Astrocyte of the spinal cord (primary cell): Measurements from ENCODE around the gene PRCC.

Experiments
- DNase-seq: peaks from one replicate; pipeline ENCODE4 v3.0.0; 2011; ENCODE audit warnings: low read depth, low spot score
- H3K4me3 ChIP-seq: 2 replicates; pipeline ENCODE4 v1.5.1; 2011; ENCODE audit warnings: low read depth, mild to moderate bottlenecking, low read length, moderate library complexity
- in situ Hi-C: cut with HindIII; loops from 2 replicates; pipeline ENCODE4 v1.10.0; 2017; ENCODE audit warnings: low sequenced_read_pairs
- TF ChIP-seq, protein P1 (sequence below): IDR thresholded peaks from 2 replicates; pipeline ENCODE4 v1.5.1; 2012; ENCODE audit warnings: low read depth, mild to moderate bottlenecking, low read length, inconsistent platforms

PRCC gene

GRCh38 chr1:156797212-156797871 lies 30.0 kb downstream of the PRCC start:
- DNase-seq = peak; percentile 55
- in situ Hi-C loops = no loop called here
- no peak overlapping the region for H3K4me3 ChIP-seq
- TF ChIP-seq, protein P1, sequence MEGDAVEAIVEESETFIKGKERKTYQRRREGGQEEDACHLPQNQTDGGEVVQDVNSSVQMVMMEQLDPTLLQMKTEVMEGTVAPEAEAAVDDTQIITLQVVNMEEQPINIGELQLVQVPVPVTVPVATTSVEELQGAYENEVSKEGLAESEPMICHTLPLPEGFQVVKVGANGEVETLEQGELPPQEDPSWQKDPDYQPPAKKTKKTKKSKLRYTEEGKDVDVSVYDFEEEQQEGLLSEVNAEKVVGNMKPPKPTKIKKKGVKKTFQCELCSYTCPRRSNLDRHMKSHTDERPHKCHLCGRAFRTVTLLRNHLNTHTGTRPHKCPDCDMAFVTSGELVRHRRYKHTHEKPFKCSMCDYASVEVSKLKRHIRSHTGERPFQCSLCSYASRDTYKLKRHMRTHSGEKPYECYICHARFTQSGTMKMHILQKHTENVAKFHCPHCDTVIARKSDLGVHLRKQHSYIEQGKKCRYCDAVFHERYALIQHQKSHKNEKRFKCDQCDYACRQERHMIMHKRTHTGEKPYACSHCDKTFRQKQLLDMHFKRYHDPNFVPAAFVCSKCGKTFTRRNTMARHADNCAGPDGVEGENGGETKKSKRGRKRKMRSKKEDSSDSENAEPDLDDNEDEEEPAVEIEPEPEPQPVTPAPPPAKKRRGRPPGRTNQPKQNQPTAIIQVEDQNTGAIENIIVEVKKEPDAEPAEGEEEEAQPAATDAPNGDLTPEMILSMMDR = peak; percentile 86

GRCh38 chr1:156801409-156802121 lies 34.2 kb downstream of the PRCC start:
- DNase-seq = peak; percentile 86
- no peak overlapping the region for H3K4me3 ChIP-seq
- TF ChIP-seq, protein P1 = peak; percentile 49
- in situ Hi-C loops = no loop called here

DNA sequence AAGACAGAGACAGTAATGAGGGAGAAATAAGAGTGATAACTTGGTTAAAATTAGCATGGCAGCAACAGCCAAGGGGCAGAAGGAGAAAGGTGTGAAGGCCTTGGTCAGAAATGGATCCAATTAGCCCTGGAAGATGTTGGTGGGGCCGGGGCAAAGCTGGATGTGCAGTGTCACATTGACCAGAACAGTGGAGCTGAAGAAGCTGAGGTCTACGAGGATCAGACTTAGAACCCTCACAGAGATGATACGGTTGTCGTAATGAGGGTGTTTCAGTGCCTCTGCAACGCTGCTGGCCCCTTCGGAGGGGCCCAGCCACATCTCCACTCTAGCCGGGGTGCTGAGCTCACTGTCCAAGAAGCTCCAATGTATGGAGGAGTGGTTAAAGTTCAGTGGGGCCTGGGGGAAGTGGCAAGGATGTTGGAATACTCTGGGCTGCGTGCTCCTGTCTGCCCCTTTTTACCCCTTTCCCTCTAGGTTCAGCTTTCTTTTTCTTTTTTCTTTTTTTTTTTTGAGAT lies 35.1 kb downstream of the PRCC start:
- TF ChIP-seq, protein P1 = no peak
- DNase-seq = no peak
- in situ Hi-C loops = no loop called here
- no peak overlapping the region for H3K4me3 ChIP-seq

- H3K4me3 ChIP-seq = no peak overlapping the region
- in situ Hi-C loops = no loop called here
- TF ChIP-seq, protein P1 = no peak
- no peak for DNase-seq
These were observed 35.9 kb downstream of the PRCC start for GRCh38 chr1:156803086-156803851.

DNA sequence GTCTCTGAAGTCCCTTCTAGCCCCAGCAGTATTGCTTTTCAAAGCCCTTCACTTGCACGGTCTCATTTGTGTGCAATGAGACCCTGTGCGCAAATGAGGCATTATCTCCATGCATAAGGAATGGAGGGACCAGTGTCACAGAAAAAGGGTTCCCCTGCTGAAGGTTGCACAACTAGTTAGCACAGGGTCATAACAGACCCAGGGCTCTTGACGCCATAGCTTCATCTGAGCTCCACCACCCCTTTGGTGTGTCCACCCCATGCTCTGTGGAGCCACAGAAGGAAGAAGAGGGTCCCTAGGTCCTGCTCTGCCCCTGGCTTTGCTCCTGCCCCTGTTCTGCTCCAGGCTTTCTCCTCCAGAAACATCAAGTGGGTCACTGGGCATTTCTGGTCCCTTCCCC lies 36.7 kb downstream of the PRCC start:
- in situ Hi-C loops = no loop called here
- TF ChIP-seq, protein P1 = no peak
- no peak overlapping the region for H3K4me3 ChIP-seq
- DNase-seq = no peak

- peak; percentile 69 for DNase-seq
- no peak overlapping the region for H3K4me3 ChIP-seq
- in situ Hi-C loops = no loop called here
- TF ChIP-seq, protein P1 = no peak
These were observed 37.4 kb downstream of the PRCC start for GRCh38 chr1:156804572-156805243.
